ENCODE measurements around the gene CHCHD6. TPM values are rescaled to one million over a fixed set of nuclear protein-coding genes. Genes with fewer than 3 reads are reported as not detected.

Gene CHCHD6
- total RNA-seq, 1 experiment from 2014 or later, result 18.7 TPM

DNA sequence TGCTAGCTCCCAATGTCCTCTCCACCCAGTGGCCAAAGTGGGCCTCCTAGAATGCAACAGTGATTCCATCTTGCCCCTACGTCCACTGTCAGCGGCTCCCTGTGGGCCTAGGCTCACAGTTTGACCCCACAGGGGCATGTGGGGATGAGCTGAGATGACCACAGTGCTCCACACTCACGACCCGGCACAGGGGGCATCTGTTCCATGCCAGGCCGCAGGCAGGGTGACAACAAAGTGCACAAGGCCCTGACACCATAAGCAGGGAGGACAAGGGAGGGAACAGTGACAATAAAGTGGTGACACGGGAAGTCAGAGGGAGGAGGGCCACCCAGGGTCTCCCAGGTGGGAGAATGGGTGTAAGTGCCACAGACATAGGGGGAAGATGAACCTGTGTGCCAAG, 273.8 kb downstream of the CHCHD6 start:
- DNase-seq (ENCODE audit: low read depth), result no peak

DNA sequence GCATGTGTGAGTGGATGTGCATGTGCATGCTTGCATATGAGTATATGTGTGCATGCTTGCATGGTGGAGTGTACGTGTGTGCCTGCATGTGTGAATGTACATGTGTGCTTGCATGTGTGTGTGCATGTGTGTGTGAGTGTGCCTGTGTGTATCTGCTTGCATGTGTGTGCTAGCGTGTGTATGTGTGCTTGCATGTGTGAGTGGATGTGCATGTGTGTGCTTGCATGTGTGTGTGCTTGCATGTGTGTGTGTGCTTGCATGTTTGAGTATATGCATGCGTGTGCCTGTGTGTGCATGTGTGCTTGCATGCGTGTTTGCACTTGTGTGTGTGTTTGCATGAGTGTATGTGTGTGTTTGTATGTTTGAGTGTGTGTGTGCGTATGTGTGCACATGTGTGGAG, 274.3 kb downstream of the CHCHD6 start:
- DNase-seq (ENCODE audit: low read depth), result no peak

DNA sequence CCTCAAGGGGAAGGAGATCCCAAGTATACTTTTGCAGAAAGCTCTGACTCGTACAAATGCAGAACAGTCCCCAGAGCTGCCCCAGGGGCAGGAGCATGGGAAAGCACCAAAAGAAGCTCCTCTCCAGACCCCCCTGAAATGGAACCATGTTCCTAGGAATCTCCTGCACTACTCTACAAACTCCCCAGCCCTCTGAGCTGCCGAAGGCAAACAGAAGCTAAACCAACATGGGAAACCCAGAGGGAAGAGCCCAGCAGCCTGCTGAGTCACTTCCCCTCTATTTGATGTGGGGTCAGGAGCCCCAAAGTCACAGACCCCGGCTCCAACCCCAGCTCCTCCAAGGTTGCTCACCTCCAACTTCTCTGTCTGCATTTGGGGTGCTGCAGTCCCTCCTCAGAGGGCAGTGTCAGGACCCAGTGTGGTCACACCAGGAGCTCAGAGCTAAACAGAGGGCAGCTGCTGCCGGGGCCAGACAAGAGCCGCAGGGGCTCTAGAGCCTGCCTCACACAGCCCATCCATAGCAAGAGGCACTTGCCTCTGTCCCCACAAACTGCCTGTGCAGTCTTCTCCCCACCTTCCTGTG, 275.1 kb downstream of the CHCHD6 start:
- peak; percentile 59 for DNase-seq (ENCODE audit: low read depth)

DNA sequence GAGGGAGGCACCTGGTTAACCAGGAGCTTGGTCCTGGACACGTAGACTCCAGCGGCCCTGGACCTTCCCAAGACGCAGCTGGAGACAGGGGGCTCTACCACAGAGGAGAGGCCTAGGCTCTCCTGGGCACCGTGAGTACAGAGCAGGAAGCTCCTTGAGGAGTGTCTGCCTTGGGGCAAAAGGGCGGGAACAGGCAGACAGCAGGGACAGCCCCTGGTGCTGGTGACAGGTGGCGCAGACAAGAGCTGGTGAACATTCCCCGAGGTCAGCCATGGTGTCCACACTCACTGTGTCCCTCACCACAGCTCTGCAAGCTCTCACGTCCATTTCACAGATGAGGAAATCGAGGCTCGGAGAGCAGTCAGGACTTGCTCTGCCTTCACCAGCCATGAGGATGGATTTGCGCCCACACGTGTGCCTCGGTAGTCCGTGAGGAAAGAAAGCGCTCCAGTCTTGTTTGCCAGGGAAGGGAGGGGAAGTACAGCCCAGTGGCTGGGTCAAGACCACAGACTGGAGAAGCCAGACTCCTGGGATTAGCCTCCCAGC, 276.3 kb downstream of the CHCHD6 start:
- no peak for DNase-seq (ENCODE audit: low read depth)

DNA sequence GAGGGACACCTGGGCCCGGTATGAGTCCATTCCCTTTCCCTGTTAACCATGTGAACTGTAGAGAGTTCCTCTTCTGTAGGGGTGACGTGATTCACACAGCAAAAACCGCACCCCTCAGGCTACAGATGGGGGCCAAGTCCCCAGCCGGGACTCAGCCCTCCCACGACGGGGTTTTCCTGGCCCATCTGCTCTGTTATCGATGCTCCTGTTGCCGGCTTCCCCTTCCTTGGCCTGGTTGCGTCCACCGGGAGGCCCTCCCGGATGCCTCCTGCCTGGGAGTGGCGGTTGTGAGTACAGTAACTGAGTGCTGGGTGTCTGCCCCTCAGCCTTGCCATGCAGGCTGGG, 278.1 kb downstream of the CHCHD6 start:
- peak; percentile 91 for DNase-seq (ENCODE audit: low read depth)

DNA sequence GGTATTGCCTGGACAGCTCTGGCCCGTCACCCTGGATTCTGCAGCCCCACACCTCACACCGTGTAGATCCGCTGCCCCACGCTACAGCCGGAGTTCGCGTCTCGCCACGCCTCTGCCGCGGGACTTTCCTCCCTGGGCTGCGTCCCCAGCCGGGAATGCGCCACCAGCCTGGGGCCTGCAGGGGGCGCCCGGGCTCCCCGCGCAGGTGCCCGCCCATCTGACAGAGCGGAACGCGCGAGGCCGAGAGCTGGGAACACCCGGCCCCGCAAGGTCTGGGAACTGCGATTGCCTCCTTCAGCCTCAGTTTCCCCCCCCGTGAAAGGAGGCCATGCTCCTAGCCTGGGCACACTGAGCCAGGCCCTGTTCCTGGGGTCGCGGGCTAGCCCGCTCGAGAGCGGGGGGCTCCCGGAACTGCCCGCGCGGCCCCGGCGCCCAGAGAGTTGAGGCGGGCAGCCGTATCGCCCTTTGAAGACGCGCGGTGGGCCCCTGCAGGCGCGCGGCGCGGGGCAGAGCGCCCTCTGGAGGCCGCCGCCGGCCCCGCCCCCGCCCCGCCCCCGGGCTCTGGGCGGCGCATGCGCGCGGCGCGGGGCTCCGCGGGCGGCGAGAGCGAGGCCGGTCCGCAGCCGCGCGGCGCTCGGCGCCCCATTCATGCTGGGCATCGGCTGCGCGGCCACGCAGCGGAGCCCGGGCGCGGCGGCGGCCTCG, 278.6 kb downstream of the CHCHD6 start, which contains the start of gene PLXNA1:
TSS of gene PLXNA1 (plus strand) at position 645 of the 705 bp plus-strand sequence. CDS start 5,479 bp downstream, outside the sequence.
- DNase-seq (ENCODE audit: low read depth), result peak; percentile 76

DNA sequence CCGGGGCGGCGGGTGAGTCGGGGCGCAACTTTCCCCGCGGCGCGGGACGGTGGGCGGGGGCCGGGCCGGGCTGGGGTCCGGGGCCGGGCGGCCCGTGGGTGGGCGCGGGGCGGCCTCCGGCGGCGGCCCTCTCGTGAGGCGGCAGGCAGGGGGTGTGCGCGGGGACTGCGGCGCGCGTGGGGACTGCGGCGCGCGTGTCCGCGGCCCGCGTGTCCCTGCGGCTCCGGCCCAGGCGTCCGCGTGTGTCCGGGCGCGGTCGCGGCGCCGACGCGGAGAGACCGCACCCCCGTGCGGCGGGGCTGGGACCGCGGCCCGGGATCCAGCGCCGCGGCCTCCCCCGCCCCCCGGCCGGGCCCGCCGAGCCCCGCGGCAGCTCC, 279.2 kb downstream of the CHCHD6 start:
- DNase-seq (ENCODE audit: low read depth), result no peak

DNA sequence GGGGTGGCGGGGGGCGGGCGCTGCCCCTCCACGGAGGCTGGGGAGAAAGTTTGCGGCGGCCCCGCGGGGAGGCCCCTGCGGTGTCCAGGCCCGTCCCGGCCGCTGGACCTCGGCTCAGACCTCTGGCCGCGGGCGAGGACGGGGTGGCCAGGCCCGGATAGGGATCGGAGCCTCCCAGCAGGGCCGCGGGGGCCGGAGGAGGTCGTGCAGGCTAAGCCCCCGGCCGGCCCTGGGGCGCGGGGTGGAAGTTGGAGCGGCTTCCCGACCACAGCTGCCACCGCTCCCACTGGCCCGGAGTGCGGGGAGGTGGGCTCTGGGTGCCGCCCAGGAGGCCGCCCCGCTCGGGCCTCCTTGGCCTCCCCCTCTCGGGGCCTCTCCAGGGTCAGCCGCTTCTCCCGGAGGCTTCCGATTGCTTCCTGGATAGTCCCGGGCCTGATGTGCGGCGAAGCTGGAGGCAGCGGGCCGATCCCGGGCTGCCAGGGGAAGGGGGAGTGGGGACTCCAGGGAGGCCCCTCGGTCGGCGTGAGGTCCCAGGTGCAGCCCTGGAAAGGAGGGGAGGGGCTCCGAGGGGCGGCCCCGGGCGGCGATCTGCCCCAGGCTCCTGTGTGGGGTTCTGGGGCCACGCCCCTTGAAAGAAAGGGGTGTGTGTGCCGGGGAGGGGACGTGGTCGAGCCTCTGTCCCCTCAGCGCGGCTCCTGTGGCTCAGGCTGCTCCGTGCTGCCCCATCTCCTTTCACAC, 279.8 kb downstream of the CHCHD6 start:
- DNase-seq (ENCODE audit: low read depth), result peak; percentile 36

DNA sequence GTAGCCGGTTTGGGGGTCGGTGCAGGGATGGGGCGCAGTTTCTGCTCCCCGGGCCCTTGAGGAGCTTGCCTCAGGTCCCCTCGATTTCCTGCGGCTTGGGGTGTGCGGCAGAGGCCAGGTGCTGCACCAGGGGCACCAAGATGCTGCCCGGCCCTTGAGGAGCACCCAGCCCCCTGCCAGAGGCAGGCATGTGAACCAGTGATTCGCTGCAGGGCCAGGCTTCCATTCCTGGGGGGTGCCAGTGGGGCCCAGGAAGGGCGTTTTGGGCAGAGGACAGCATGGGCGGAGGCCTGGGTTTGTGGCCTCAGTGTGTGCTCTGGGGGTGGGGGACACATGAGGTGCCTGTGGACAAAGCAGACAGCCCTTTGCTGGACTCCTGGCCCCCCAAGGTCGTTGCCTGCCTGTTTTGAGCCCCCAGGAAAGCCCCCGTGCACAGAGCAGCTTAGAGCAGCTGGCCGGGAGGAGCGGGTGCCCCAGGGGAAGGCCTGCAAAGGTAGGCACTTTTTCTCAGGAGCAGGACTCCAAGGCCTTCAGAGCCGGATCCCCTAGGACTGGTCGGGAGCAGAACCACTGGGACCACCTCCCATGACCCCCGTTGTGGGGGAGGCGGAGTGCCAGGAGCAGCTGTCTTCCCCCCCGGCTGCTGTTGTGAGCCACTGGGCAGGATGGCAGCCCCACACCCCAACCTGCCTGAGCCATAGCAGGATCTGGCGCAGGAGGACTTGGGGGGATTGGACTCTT, 280.5 kb downstream of the CHCHD6 start:
- no peak for DNase-seq (ENCODE audit: low read depth)

DNA sequence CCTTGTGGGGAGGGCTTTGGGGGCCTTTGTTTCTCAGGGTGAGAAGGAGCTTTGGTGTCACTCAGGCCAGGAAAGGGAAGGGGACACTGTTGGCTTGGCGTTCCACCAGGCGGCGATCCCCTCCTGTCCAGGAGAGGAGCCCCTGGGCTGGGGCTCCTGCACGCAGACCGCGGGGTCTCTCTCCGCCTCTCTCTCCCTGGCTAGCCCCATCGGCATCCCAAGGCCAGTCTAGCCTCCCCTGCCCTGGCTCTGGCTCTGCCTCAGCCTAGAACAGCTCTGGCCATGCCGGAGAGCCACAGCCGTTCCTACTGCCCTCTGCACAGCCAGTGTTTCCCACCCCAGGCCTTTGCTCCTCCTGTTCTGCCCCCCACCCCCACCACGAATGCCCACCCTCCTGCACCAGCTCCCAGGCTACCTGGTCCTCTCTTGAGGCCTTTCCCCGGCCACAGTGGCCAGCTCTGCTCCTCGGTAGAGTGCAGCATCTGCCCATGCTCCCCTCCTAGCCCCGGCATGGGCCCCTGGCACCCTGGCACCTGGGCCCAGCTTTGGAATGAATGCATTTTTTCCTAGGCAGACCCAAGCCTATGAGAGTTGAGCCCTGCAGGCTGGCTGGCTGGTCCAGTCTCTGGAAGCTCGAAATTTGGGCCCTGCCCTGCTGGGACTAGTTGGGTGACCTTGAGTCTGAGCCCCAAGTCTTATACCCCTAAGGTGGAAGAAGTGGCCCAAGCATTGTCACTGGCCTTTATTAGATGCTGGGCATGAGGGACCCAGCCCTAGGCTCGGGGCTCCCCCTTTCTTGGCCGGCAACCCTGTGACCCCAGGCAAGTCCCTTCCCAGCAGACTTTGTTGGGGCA, 281.3 kb downstream of the CHCHD6 start:
- DNase-seq (ENCODE audit: low read depth), result no peak

DNA sequence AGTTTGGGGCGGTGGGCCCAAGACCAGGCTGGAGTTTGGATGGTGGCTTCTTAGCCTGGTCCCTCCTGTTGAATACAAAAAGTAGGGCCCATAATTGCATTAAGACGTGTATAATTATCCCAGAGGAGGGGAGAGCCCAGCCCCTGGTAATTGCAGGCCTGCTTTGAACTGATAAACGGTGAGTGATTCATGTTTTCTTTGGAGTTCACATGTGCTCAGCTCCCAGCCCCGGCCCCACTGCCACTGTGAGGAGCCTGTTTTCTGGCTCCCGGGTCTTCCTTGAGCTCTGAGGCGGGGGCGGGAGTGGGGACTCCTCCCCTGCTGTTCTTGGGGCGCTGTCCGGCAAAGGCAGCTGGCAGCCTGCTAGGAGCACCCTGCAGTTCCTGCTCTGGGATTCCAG, 282.0 kb downstream of the CHCHD6 start:
- DNase-seq (ENCODE audit: low read depth), result peak; percentile 40

DNA sequence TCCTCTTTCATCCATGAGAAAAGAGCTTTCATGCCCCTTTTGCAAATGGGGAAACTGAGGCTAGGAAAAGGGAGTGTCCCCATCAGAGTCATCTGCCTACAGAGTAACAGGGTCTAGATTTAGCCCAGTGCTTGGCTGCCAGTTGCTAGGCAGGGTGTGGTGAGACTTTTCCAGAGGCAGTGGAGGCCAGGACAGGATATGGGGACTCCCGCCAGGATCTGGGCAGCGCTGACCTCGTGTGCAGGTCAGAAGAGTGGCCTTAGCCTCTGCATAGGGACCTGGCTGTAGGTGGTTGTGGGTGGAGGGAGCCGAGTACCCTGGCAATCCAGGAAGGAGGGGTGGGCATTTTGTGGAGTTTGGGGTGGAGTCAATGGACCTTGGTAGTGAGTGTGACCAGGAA, 283.1 kb downstream of the CHCHD6 start:
- DNase-seq (ENCODE audit: low read depth), result no peak

DNA sequence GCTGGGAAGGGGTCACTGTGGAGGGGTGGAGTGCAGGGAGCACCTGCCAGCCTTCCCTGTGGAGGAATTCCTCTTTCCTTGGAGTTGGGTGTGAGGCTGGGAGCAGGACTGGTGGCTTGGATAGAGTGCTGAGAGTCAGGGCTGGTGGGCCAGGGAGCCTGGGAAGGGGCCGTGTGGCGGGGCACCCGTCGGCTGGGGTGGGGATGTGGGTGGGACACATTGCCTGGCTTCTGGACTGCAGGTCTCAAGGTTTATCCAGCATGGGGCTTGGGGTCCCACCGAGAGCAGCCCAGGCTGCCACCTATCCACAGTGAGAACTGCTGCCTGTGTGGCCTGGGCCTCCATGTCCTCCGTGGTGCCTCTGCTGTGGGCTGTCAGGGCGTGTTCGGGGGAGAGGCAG, 283.6 kb downstream of the CHCHD6 start:
- DNase-seq (ENCODE audit: low read depth), result no peak

DNA sequence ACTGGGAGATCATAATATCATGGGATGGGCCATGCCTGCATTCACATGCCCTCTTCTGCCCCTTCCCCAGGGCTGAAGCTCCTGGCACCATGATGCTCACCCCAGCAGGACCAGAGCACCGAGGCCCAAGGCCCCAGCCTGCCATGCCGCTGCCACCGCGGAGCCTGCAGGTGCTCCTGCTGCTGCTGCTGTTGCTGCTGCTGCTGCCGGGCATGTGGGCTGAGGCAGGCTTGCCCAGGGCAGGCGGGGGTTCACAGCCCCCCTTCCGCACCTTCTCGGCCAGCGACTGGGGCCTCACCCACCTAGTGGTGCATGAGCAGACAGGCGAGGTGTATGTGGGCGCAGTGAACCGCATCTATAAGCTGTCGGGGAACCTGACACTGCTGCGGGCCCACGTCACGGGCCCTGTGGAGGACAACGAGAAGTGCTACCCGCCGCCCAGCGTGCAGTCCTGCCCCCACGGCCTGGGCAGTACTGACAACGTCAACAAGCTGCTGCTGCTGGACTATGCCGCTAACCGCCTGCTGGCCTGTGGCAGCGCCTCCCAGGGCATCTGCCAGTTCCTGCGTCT, 284.5 kb downstream of the CHCHD6 start:
- no peak for DNase-seq (ENCODE audit: low read depth)

DNA sequence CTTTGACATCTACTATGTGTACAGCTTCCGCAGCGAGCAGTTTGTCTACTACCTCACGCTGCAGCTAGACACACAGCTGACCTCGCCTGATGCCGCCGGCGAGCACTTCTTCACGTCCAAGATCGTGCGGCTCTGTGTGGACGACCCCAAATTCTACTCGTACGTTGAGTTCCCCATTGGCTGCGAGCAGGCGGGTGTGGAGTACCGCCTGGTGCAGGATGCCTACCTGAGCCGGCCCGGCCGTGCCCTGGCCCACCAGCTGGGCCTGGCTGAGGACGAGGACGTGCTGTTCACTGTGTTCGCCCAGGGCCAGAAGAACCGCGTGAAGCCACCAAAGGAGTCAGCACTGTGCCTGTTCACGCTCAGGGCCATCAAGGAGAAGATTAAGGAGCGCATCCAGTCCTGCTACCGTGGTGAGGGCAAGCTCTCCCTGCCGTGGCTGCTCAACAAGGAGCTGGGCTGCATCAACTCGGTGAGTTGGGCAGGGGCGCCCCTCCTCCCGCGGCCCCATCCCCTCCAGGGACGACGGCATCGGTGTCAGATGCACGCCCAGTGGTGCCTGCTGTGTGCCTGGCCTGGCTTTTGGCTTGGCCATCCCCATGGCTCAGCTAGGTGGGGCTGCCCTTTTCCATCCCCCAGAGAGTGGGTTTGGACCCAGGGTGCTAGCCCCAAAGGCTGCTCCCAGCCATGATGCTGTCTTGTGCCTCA, 285.4 kb downstream of the CHCHD6 start:
- no peak for DNase-seq (ENCODE audit: low read depth)

DNA sequence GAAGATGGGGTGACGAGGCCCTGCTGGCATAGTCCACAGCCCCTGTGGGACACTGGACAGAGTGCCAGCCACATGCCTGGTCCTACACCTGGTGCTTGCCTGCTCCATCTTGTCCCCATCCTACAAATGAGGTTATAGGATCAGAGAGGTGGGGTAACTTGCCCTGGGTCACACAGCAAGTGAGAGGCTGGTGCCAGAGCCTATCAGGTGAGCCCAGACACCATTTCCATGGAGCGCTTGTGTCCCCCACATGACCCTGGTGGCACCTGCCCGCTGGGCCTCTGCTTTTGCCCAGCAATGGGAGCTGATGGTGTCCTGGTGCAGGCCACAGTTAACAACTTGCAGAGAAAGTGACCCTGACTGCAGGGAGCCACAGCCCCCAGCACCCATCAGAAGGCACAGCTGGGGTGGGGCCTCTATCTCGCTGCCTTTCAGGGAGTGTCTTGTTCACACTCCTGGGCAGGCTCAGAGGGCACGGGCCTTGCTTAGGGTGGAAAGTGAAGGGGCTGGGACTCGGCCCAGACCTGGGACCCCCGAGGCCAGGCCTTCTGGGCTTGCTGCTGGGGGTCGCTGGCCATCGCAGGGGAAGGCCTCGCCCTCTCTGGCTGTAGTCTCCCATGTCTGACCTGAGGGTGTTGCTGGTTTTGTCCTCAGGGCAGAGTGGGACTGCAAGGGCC, 286.1 kb downstream of the CHCHD6 start:
- no peak for DNase-seq (ENCODE audit: low read depth)

DNA sequence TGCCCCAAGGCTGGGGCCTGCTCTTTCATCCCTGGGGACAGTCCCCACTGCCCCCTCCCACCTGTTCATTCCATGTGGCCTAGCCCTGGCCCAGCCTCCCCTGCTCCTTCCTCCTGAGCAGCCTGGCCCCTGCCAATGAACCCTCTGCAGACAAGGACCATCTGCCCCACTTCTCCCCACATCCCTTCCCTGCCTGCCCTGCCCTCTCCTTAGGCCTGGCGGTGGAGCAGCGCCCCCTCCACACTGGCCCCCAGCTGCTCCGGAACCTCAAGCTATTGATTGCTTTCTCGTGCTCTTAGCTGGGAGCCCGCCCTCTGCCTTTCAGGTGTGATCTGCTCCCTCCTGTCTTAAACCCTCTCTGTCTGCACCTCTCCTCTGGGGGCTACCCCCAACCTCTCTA, 286.9 kb downstream of the CHCHD6 start:
- DNase-seq (ENCODE audit: low read depth), result no peak

DNA sequence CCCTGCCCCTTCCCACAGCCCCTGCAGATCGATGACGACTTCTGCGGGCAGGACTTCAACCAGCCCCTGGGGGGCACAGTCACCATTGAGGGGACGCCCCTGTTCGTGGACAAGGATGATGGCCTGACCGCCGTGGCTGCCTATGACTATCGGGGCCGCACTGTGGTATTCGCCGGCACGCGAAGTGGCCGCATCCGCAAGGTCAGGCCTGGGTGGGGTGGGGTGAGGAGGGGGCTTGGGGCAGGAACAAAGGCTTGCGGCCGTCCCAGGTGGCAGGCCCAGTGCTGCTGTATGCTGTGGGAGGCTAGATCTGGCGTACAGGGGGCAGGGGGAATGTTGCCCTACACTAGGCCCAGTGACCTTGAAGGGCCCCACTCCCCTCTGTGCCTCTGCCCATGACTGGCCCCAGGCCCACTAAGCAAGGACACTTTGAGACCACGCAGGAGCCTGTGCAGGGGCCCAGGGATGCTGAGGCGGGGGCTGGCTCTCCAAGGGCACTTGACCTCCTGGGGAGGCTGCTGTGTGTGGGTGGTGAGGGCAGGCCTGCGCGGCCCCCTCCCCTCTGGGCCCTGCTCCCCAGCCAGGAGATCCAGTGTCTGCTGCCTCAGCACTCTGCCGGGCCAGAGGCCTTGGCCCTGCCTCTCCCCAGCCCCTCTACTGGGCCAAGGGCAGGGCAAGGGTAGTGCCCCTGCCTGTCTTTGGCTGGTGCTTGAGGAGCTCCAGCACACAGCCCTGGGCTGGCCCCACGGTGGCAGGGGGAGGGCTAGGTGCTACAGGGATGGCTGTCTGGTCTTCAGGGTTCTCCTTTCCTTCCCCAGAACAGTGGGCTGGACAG, 287.5 kb downstream of the CHCHD6 start:
- DNase-seq (ENCODE audit: low read depth), result no peak

DNA sequence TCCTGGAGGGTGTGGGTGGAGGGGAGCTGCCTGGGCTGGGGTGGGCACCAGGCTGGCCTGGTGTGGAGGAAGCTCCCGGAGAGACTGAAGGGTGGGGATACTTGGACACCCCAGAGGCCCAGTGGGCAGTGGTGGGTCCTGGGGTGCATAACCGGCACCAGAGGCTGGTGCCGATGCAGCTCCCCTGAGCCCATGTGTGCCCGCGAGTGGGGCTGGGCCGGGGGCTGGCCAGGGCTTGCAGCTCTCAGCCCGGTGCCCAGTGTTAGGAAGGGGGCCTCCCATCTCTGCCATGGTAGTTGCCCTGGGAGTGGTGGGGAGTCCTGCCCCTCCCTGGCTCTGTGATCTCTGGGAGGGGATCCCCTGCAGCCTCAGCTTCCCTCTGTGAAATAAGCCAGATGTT, 288.2 kb downstream of the CHCHD6 start:
- DNase-seq (ENCODE audit: low read depth), result no peak
